Measurements from ENCODE around the gene SRF. TPM values are rescaled to one million over a fixed set of nuclear protein-coding genes. Genes with fewer than 3 reads are reported as not detected.

SRF gene
- total RNA-seq, 2 experiments from 2014 or later, result 22.8 to 23.7 TPM

- DNase-seq (no peak), ATAC-seq (ENCODE audit: poor library complexity) (no peak)
- Histone ChIP-seq H3K27me3 (ENCODE audit: control insufficient read depth in 1 of 2, insufficient read depth in 2 of 2, low read length in 2 of 2) (no peaks in the 10 kb centered on the region), H3K27ac (ENCODE audit: low read depth in 1 of 2, low read length in 2 of 2) (no peak overlapping the region), H3K4me3 (ENCODE audit: low read length) (no peak overlapping the region), H3K4me1 (ENCODE audit: insufficient read depth, low read length) (peaks cover 16% of the 10 kb centered on the region), H3K36me3 (ENCODE audit: insufficient read depth, low read length) (peaks cover 30% of the 10 kb centered on the region), H3K9me3 (ENCODE audit: control insufficient read depth in 1 of 2, insufficient read depth in 1 of 2, low read length in 2 of 2) (no peaks in the 10 kb centered on the region)
- intact Hi-C loops (cut with DNase I, micrococcal nuclease), result no loop called here
- Mint-ChIP-seq H3K4me1 (ENCODE audit: low read depth) (peaks cover 24% of the 10 kb centered on the region), H3K27me3 (no peaks in the 10 kb centered on the region), H3K36me3 (ENCODE audit: low read depth) (peaks cover 61% of the 10 kb centered on the region), H3K4me3 (no peak overlapping the region), H3K9me3 (no peaks in the 10 kb centered on the region), H3K27ac (peak overlapping the region; percentile 46)
- CTCF ChIA-PET, result interaction anchor here (1.2 kb wide), 1 partner anchor 117 kb away, joined by 4 read pairs; no protein-coding TSS in a partner anchor
- TF ChIP-seq CTCF (IDR thresholded peaks at IDR 0.05), result no peak
- POLR2A ChIA-PET, result no interaction called here
Observed at GRCh38 chr6:43217351-43217750, 46.3 kb downstream of the SRF start.

DNA sequence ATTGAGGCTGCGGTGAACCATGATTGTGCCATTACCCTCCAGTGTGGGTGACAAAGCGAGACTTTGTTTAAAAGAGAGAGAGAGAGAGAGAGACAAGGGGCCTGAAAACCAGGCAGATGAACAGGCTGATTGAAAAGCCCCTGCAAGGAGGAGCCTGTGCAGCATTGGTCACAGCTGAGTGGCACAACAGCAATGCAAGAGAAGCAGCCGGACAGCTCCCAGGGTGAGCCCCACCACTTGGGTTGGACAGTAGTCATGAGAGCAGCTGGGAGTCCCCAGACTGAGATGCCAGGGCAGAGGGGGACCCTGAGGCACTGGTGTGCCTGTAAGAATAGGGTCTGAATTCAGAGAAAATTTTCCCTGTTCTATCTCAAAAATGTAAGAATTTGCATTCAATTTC lies 48.0 kb downstream of the SRF start:
- intact Hi-C loops (cut with DNase I, micrococcal nuclease), result no loop called here
- Histone ChIP-seq H3K4me1 (ENCODE audit: insufficient read depth, low read length) (peaks cover 34% of the 10 kb centered on the region), H3K36me3 (ENCODE audit: insufficient read depth, low read length) (peaks cover 35% of the 10 kb centered on the region), H3K27ac (ENCODE audit: low read depth in 1 of 2, low read length in 2 of 2) (no peak overlapping the region), H3K4me3 (ENCODE audit: low read length) (no peak overlapping the region), H3K9me3 (ENCODE audit: control insufficient read depth in 1 of 2, insufficient read depth in 1 of 2, low read length in 2 of 2) (no peaks in the 10 kb centered on the region), H3K27me3 (ENCODE audit: control insufficient read depth in 1 of 2, insufficient read depth in 2 of 2, low read length in 2 of 2) (no peaks in the 10 kb centered on the region)
- Mint-ChIP-seq H3K27ac (peak overlapping the region; percentile 100), H3K36me3 (ENCODE audit: low read depth) (peaks cover 71% of the 10 kb centered on the region), H3K27me3 (no peaks in the 10 kb centered on the region), H3K4me1 (ENCODE audit: low read depth) (peaks cover 36% of the 10 kb centered on the region), H3K9me3 (no peaks in the 10 kb centered on the region), H3K4me3 (no peak overlapping the region)
- ChIA-PET POLR2A (no interaction called here), CTCF (no interaction called here)
- ATAC-seq (ENCODE audit: poor library complexity), result no peak
- no peak for TF ChIP-seq CTCF (IDR thresholded peaks at IDR 0.05)
- DNase-seq, result peak in 1 of 14 experiments; percentile 27

DNA sequence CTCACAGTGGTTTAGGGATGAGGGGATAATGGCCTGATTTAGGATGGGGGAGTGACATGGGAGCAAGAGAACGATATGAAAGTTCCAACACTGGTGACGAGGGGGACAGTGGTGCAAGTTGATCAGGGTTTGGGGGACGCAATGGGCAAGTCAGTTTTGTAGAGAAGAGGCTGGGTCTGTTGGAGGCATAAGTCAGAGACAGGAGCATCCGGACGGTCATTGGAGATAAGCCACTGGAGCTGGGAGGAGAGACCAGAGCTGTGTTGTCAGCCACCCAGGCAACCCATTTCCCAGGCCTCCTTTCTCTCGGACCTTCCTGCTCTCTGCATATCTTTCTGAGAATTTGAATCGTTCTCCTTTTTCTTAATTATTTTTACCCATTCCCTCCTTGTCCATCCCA lies 48.7 kb downstream of the SRF start:
- peaks cover 42% of the 10 kb centered on the region for H3K4me1 Mint-ChIP-seq (ENCODE audit: low read depth)
- H3K4me1 ChIP-seq (ENCODE audit: insufficient read depth, low read length), result peaks cover 41% of the 10 kb centered on the region
- no peaks in the 10 kb centered on the region for H3K27me3 ChIP-seq (ENCODE audit: control insufficient read depth in 1 of 2, insufficient read depth in 2 of 2, low read length in 2 of 2)
- ATAC-seq (ENCODE audit: poor library complexity), result no peak
- no peak overlapping the region for H3K27ac ChIP-seq (ENCODE audit: low read depth in 1 of 2, low read length in 2 of 2)
- H3K4me3 ChIP-seq (ENCODE audit: low read length), result no peak overlapping the region
- H3K36me3 Mint-ChIP-seq (ENCODE audit: low read depth), result peaks cover 71% of the 10 kb centered on the region
- H3K9me3 ChIP-seq (ENCODE audit: control insufficient read depth in 1 of 2, insufficient read depth in 1 of 2, low read length in 2 of 2), result no peaks in the 10 kb centered on the region
- H3K36me3 ChIP-seq (ENCODE audit: insufficient read depth, low read length), result peaks cover 34% of the 10 kb centered on the region
- CTCF ChIA-PET, result no interaction called here
- no peaks in the 10 kb centered on the region for H3K27me3 Mint-ChIP-seq
- H3K27ac Mint-ChIP-seq, result peak overlapping the region; percentile 100
- H3K9me3 Mint-ChIP-seq, result no peaks in the 10 kb centered on the region
- peak overlapping the region; percentile 3 for H3K4me3 Mint-ChIP-seq
- intact Hi-C loops (cut with DNase I, micrococcal nuclease), result loop anchor here in 1 of 2 experiments (5.0 kb wide), 2 partner anchors 33 to 48 kb away; partner anchors contain the start of gene SRF
- DNase-seq, result no peak
- TF ChIP-seq CTCF (IDR thresholded peaks at IDR 0.05), result no peak
- POLR2A ChIA-PET, result no interaction called here
